HEK293 (cell line): ENCODE data around the gene CCDC24.
A peak's percentile ranks its signal among the peaks of the same experiment; 100 is the strongest.

Source experiments
- CTCF ChIP-seq: fragments of 450-650 bp; formaldehyde crosslinking; IDR thresholded peaks from 2 replicates; pipeline ENCODE4 v1.5.1; 2016; ENCODE audit warnings: missing biosample characterization, missing genetic modification characterization
- EGR2 ChIP-seq: fragments of 450-650 bp; formaldehyde crosslinking; IDR thresholded peaks from 2 replicates; pipeline ENCODE4 v1.5.1; 2016; ENCODE audit warnings: low read depth, missing biosample characterization, missing genetic modification characterization
- KLF10 ChIP-seq: fragments of 450-650 bp; IDR thresholded peaks from 2 replicates; pipeline ENCODE4 v1.5.1; 2018; ENCODE audit warnings: missing biosample characterization, mild to moderate bottlenecking, missing genetic modification characterization
- SP7 ChIP-seq: fragments of 450-650 bp; formaldehyde crosslinking; IDR thresholded peaks from 2 replicates; pipeline ENCODE4 v1.5.1; 2016; ENCODE audit warnings: missing biosample characterization, missing genetic modification characterization
- ZBTB17 ChIP-seq: fragments of 450-650 bp; formaldehyde crosslinking; IDR thresholded peaks from 2 replicates; pipeline ENCODE4 v1.5.1; 2016; ENCODE audit warnings: missing biosample characterization, missing genetic modification characterization
- ZBTB21 ChIP-seq: fragments of 450-650 bp; formaldehyde crosslinking; IDR thresholded peaks from 2 replicates; pipeline ENCODE4 v1.5.1; 2017; ENCODE audit warnings: missing biosample characterization, missing genetic modification characterization
- ZBTB26 ChIP-seq: fragments of 450-650 bp; formaldehyde crosslinking; optimal IDR thresholded peaks from 2 replicates; pipeline ENCODE3; 2016; ENCODE audit warnings: missing biosample characterization, mild to moderate bottlenecking, missing genetic modification characterization
- ZBTB6 ChIP-seq: fragments of 450-650 bp; formaldehyde crosslinking; IDR thresholded peaks from 2 replicates; pipeline ENCODE4 v1.5.1; 2017; ENCODE audit warnings: missing biosample characterization, missing genetic modification characterization
- ZBTB7A ChIP-seq: fragments of 450-650 bp; formaldehyde crosslinking; IDR thresholded peaks from 2 replicates; pipeline ENCODE4 v1.5.1; 2016; ENCODE audit warnings: low read depth, missing biosample characterization, missing genetic modification characterization
- ZNF10 ChIP-seq: fragments of 450-650 bp; formaldehyde crosslinking; IDR thresholded peaks from 2 replicates; pipeline ENCODE4 v1.5.1; 2017; ENCODE audit warnings: missing biosample characterization, missing genetic modification characterization
- ZNF175 ChIP-seq: fragments of 450-650 bp; formaldehyde crosslinking; IDR thresholded peaks from 2 replicates; pipeline ENCODE4 v1.5.1; 2016; ENCODE audit warnings: missing biosample characterization, missing genetic modification characterization
- ZNF221 ChIP-seq: fragments of 450-650 bp; formaldehyde crosslinking; IDR thresholded peaks from 2 replicates; pipeline ENCODE4 v1.5.1; 2017; ENCODE audit warnings: missing biosample characterization, missing genetic modification characterization, borderline replicate concordance
- ZNF248 ChIP-seq: fragments of 450-650 bp; formaldehyde crosslinking; IDR thresholded peaks from 2 replicates; pipeline ENCODE4 v1.5.1; 2017; ENCODE audit warnings: missing biosample characterization, missing genetic modification characterization
- ZNF280C ChIP-seq: fragments of 450-650 bp; formaldehyde crosslinking; IDR thresholded peaks from 2 replicates; pipeline ENCODE4 v1.5.1; 2016; ENCODE audit warnings: missing biosample characterization, missing genetic modification characterization
- ZNF394 ChIP-seq: fragments of 450-650 bp; formaldehyde crosslinking; IDR thresholded peaks from 2 replicates; pipeline ENCODE4 v1.5.1; 2016; ENCODE audit warnings: missing biosample characterization, missing genetic modification characterization, mild to moderate bottlenecking, moderate library complexity, borderline replicate concordance
- ZNF529 ChIP-seq: fragments of 450-650 bp; formaldehyde crosslinking; IDR thresholded peaks from 2 replicates; pipeline ENCODE4 v1.5.1; 2017; ENCODE audit warnings: missing genetic modification characterization, missing biosample characterization; ENCODE audit not compliant: insufficient replicate concordance
- ZNF596 ChIP-seq: fragments of 450-650 bp; IDR thresholded peaks from 2 replicates; pipeline ENCODE4 v1.5.0; 2018; ENCODE audit warnings: missing biosample characterization, mild to moderate bottlenecking, missing genetic modification characterization, moderate library complexity
- ZNF645 ChIP-seq: fragments of 450-650 bp; formaldehyde crosslinking; IDR thresholded peaks from 2 replicates; pipeline ENCODE4; 2016; ENCODE audit warnings: missing biosample characterization, missing genetic modification characterization
- ZNF692 ChIP-seq: fragments of 450-650 bp; formaldehyde crosslinking; IDR thresholded peaks from 2 replicates; pipeline ENCODE4 v1.5.1; 2016; ENCODE audit warnings: missing biosample characterization, missing genetic modification characterization
- ZNF791 ChIP-seq: fragments of 450-650 bp; formaldehyde crosslinking; IDR thresholded peaks from 2 replicates; pipeline ENCODE4 v1.5.1; 2016; ENCODE audit warnings: missing biosample characterization, missing genetic modification characterization
- ZNF830 ChIP-seq: fragments of 450-650 bp; IDR thresholded peaks from 2 replicates; pipeline ENCODE4 v1.5.0; 2018; ENCODE audit warnings: missing biosample characterization, missing genetic modification characterization, low read depth, mild to moderate bottlenecking, moderate library complexity
- ZNF837 ChIP-seq: fragments of 450-650 bp; formaldehyde crosslinking; IDR thresholded peaks from 2 replicates; pipeline ENCODE4 v1.5.1; 2016; ENCODE audit warnings: missing biosample characterization, missing genetic modification characterization
- ZSCAN23 ChIP-seq: fragments of 450-650 bp; formaldehyde crosslinking; IDR thresholded peaks from 2 replicates; pipeline ENCODE4 v1.5.1; 2016; ENCODE audit warnings: missing biosample characterization, missing genetic modification characterization
- TF ChIP-seq, protein P1 (sequence below): fragments of 450-650 bp; formaldehyde crosslinking; IDR thresholded peaks from 2 replicates; pipeline ENCODE4 v1.5.1; 2017; ENCODE audit warnings: missing biosample characterization, missing genetic modification characterization
- TF ChIP-seq, protein P2 (sequence below): fragments of 450-650 bp; formaldehyde crosslinking; IDR thresholded peaks from 2 replicates; pipeline ENCODE4 v1.5.1; 2016; ENCODE audit warnings: missing biosample characterization, missing genetic modification characterization

CCDC24 gene

GRCh38 chr1:44029911-44030604 lies 38.7 kb downstream of the CCDC24 start (continued):
- no peak; the same call in 1 of the 2 replicates for TF ChIP-seq CTCF (tag by site-specific recombination)
- TF ChIP-seq ZNF221 (tag by site-specific recombination): no peak
- peak; percentile 90 for TF ChIP-seq ZNF692 (tag by site-specific recombination)
- TF ChIP-seq ZSCAN23 (tag by site-specific recombination): no peak
- TF ChIP-seq ZNF830 (tag by site-specific recombination): no peak
- no peak for TF ChIP-seq ZNF394
- TF ChIP-seq EGR2 (tag by site-specific recombination): peak; percentile 68
- TF ChIP-seq ZNF10 (tag by site-specific recombination): no peak
- no peak for TF ChIP-seq ZNF175
- TF ChIP-seq ZBTB6: no peak
- TF ChIP-seq ZNF645 (tag by site-specific recombination): no peak
- TF ChIP-seq ZNF596: no peak
- TF ChIP-seq ZBTB7A (tag by site-specific recombination): no peak
- TF ChIP-seq ZNF791 (tag by site-specific recombination): no peak
- no peak for TF ChIP-seq ZNF837
- TF ChIP-seq ZBTB26 (tag by site-specific recombination): no peak
- no peak for TF ChIP-seq ZBTB21
- TF ChIP-seq ZBTB17 (tag by site-specific recombination): no peak
- TF ChIP-seq SP7 (tag by site-specific recombination): peak; percentile 7; the same call in 1 of the 2 replicates
- no peak for TF ChIP-seq ZNF248 (tag by site-specific recombination)
- TF ChIP-seq, protein P1, sequence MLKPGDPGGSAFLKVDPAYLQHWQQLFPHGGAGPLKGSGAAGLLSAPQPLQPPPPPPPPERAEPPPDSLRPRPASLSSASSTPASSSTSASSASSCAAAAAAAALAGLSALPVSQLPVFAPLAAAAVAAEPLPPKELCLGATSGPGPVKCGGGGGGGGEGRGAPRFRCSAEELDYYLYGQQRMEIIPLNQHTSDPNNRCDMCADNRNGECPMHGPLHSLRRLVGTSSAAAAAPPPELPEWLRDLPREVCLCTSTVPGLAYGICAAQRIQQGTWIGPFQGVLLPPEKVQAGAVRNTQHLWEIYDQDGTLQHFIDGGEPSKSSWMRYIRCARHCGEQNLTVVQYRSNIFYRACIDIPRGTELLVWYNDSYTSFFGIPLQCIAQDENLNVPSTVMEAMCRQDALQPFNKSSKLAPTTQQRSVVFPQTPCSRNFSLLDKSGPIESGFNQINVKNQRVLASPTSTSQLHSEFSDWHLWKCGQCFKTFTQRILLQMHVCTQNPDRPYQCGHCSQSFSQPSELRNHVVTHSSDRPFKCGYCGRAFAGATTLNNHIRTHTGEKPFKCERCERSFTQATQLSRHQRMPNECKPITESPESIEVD: no peak
- no peak for TF ChIP-seq ZNF280C (tag by site-specific recombination)
- no peak for TF ChIP-seq ZNF529 (tag by site-specific recombination)
- TF ChIP-seq, protein P2, sequence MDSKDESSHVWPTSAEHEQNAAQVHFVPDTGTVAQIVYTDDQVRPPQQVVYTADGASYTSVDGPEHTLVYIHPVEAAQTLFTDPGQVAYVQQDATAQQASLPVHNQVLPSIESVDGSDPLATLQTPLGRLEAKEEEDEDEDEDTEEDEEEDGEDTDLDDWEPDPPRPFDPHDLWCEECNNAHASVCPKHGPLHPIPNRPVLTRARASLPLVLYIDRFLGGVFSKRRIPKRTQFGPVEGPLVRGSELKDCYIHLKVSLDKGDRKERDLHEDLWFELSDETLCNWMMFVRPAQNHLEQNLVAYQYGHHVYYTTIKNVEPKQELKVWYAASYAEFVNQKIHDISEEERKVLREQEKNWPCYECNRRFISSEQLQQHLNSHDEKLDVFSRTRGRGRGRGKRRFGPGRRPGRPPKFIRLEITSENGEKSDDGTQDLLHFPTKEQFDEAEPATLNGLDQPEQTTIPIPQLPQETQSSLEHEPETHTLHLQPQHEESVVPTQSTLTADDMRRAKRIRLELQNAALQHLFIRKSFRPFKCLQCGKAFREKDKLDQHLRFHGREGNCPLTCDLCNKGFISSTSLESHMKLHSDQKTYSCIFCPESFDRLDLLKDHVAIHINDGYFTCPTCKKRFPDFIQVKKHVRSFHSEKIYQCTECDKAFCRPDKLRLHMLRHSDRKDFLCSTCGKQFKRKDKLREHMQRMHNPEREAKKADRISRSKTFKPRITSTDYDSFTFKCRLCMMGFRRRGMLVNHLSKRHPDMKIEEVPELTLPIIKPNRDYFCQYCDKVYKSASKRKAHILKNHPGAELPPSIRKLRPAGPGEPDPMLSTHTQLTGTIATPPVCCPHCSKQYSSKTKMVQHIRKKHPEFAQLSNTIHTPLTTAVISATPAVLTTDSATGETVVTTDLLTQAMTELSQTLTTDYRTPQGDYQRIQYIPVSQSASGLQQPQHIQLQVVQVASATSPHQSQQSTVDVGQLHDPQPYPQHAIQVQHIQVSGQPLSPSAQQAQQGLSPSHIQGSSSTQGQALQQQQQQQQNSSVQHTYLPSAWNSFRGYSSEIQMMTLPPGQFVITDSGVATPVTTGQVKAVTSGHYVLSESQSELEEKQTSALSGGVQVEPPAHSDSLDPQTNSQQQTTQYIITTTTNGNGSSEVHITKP (tag by site-specific recombination): peak; percentile 49; the same call in 1 of the 2 replicates
- peak; percentile 99 for TF ChIP-seq KLF10 (tag by site-specific recombination)
